Lung (tissue), 12 donors: Measurements from ENCODE around the gene PIK3R3. TPM values are rescaled to one million over a fixed set of nuclear protein-coding genes. Genes with fewer than 3 reads are reported as not detected.

Source experiments
- ATAC-seq: fragments of 200-7000 bp; cut with Tn5 transposase; one replicate; pipeline ENCODE4 v1.9.1; 2020; ENCODE audit warnings: moderate number of reproducible peaks; ENCODE audit not compliant: insufficient read depth, low FRiP score
- DNase-seq, 3 donors: peaks; one replicate each; pipeline ENCODE4 v3.0.0-alpha.2; 2013 to 2017
- H3K27ac ChIP-seq, 2 donors: one replicate each; pipeline ENCODE4 v1.5.1; 2013; ENCODE audit warnings: mild to moderate bottlenecking in 2 of 2, moderate library complexity in 2 of 2, control low read depth in 1 of 2, inconsistent platforms in 1 of 2, low read depth in 1 of 2, low read length in 1 of 2
- H3K27me3 ChIP-seq, 3 donors: one replicate each; pipeline ENCODE4 v1.5.1; 2013; ENCODE audit warnings: low read length in 2 of 3; ENCODE audit not compliant: control insufficient read depth in 3 of 3, insufficient read depth in 3 of 3
- H3K36me3 ChIP-seq, 4 donors: one replicate each; pipeline ENCODE4 v1.5.1; 2013; ENCODE audit warnings: low read length in 4 of 4, mild to moderate bottlenecking in 1 of 4, moderate library complexity in 1 of 4; ENCODE audit not compliant: control insufficient read depth in 4 of 4, insufficient read depth in 4 of 4
- H3K4me1 ChIP-seq, 5 donors: one replicate each; pipeline ENCODE4 v1.5.1; 2013; ENCODE audit warnings: low read length in 5 of 5, mild to moderate bottlenecking in 2 of 5, moderate library complexity in 1 of 5; ENCODE audit not compliant: control insufficient read depth in 5 of 5, insufficient read depth in 5 of 5
- H3K4me3 ChIP-seq: one replicate; pipeline ENCODE4 v1.5.1; 2013; ENCODE audit warnings: mild to moderate bottlenecking, control low read depth, moderate library complexity
- H3K9ac ChIP-seq, 2 donors: one replicate each; pipeline ENCODE4 v1.5.1; 2013; ENCODE audit warnings: low read length in 2 of 2, control low read depth in 1 of 2; ENCODE audit not compliant: insufficient read depth in 1 of 2
- H3K9me3 ChIP-seq, 4 donors: one replicate each; pipeline ENCODE4 v1.5.1; 2013; ENCODE audit warnings: low read length in 3 of 4, mild to moderate bottlenecking in 1 of 4, moderate library complexity in 1 of 4; ENCODE audit not compliant: control insufficient read depth in 4 of 4, insufficient read depth in 3 of 4
- WGBS, 2 donors: extraction: QIAGEN DNeasy Blood & Tissue Kit; methylation state at CpG; one replicate each; pipeline ENCODE4 v1.1.7; 2013; 5-methylcytosine and 5-hydroxymethylcytosine counted together
- polyA plus RNA-seq, 2 donors: library from polyadenylated mRNA; stranded (reverse); fragments of 200-250 nt; gene quantifications; one replicate each; pipeline ENCODE4 v1.2.1, GENCODE V29; 2013
- total RNA-seq, 2 donors: library from RNA; depleted of rRNA in 1 of 2; stranded (reverse); fragments of >200 nt in 1 of 2; gene quantifications; one replicate each; pipeline ENCODE4 v1.2.1, GENCODE V29; 2014 to 2021
- TF ChIP-seq, protein P1 (sequence below): IDR thresholded peaks from 2 replicates; pipeline ENCODE4 v1.5.1; 2012; ENCODE audit warnings: mild to moderate bottlenecking; ENCODE audit errors: control extremely low read depth, extremely low read depth
- donor health status: control.
- donor health status: control.
- donor health status: Bipolar disorder and iron deficiency.
- donor health status: healthy.
- donor health status: DM: yes; HTN: yes; CAD: no.

The PIK3R3 gene
- total and polyA plus RNA-seq, 4 donors: 9.1 to 36.7 (median 17.1) TPM

DNA sequence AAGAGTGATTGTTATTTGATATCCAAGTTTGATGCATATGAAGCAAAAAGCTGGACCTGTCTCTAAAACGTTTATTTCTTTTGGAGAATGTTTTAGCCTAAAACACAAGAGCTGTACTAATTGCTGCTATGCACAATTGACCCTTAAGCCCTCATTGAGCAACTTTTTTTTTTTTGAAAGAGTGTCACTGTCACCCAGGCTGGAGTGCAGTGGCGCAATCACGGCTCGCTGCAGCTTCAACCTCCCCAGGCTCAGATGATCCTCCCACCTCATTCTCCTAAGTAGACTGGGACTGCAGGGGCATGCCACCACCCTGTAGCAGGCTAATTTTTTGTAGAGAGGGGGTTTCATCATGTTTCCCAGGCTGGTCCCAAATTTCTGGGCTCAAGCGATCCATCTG is 129.1 kb downstream of the PIK3R3 start:
- H3K27ac ChIP-seq: no peak overlapping the region
- no peak overlapping the region for H3K4me3 ChIP-seq
- H3K4me1 ChIP-seq: peaks cover 0 to 7% (median 4%) of the 10 kb centered on the region in 5 donors
- TF ChIP-seq, protein P1, sequence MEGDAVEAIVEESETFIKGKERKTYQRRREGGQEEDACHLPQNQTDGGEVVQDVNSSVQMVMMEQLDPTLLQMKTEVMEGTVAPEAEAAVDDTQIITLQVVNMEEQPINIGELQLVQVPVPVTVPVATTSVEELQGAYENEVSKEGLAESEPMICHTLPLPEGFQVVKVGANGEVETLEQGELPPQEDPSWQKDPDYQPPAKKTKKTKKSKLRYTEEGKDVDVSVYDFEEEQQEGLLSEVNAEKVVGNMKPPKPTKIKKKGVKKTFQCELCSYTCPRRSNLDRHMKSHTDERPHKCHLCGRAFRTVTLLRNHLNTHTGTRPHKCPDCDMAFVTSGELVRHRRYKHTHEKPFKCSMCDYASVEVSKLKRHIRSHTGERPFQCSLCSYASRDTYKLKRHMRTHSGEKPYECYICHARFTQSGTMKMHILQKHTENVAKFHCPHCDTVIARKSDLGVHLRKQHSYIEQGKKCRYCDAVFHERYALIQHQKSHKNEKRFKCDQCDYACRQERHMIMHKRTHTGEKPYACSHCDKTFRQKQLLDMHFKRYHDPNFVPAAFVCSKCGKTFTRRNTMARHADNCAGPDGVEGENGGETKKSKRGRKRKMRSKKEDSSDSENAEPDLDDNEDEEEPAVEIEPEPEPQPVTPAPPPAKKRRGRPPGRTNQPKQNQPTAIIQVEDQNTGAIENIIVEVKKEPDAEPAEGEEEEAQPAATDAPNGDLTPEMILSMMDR: no peak
- DNase-seq (no peak), ATAC-seq (no peak)
- H3K9me3 ChIP-seq: no peaks in the 10 kb centered on the region
- no peaks in the 10 kb centered on the region for H3K27me3 ChIP-seq
- H3K9ac ChIP-seq: no peak overlapping the region
- peaks cover 4 to 30% (median 9%) of the 10 kb centered on the region in 4 donors for H3K36me3 ChIP-seq
- 41 to 61% methylated on average over 5 of the region's 5 CpGs for WGBS, 2 donors

DNA sequence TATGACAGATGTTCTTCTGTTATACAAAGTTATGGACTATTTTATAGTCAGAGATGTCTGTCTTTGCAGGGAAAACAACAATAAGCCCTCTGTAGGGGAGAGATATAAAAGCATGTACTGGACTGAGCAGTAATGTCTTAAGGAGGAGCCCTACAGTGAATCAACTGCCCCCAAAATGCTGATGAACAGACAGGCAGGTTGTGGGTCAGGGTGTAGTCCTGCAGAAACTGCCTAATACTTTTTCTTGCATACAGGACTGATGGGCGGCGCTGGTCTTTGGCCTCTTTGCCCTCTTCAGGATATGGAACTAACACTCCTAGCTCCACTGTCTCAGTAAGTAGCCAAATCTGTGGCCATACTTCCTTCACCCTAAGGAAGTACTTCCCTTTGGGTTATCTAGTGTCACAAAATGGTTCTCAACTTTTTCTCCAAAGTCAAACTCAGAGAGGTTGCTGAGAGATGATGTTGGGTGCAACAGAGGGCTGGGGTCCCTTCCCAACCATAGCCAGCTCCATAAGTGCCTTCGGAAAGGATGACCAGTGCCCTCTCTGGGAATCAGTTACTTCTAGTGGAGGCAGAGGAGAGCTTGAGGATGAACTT is 129.8 kb downstream of the PIK3R3 start:
- no peak overlapping the region for H3K4me3 ChIP-seq
- H3K4me1 ChIP-seq: peaks cover 0 to 8% (median 4%) of the 10 kb centered on the region in 5 donors
- H3K9me3 ChIP-seq: no peaks in the 10 kb centered on the region
- no peak overlapping the region for H3K27ac ChIP-seq
- 96 to 98% methylated on average over 3 of the region's 3 CpGs for WGBS, 2 donors
- no peak overlapping the region for H3K9ac ChIP-seq
- ATAC-seq: no peak
- TF ChIP-seq, protein P1: no peak
- no peaks in the 10 kb centered on the region for H3K27me3 ChIP-seq
- DNase-seq: no peak
- H3K36me3 ChIP-seq: peaks cover 3 to 24% (median 7%) of the 10 kb centered on the region in 4 donors

DNA sequence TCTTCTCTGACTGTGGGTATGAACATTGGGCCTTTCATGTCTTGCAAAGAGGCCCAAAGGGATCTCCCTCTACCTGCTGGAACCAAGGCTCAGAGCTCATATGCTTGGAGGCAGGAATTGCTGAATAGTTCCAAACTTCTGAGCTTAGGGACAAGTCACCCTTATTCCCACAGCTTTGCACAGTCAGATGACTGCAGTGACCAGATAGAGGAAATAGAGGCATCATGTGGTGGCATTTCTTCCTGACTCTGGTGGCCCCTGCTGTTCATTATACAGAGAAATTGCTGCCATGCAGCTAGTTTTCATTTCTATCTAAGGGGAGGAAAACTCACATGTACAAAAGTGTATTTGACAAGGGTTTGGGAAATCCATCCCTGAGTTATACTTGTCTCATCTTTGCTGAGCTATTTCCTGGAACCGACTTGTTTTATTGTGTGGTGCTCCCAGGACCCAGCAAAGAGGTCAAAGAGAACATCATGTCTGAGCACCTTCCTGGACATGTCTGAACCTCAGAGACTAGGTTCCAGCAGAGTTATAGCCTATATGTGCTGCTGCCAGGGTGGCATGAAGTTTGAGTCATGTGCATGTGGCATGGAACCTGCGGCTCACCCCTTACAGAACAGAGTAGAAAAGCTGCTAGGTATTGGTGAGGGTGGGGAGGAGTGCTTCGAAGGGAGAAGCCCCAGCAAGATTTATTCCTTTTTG is 131.2 kb downstream of the PIK3R3 start:
- Histone ChIP-seq H3K4me1 (peaks cover 0 to 14% (median 4%) of the 10 kb centered on the region in 5 donors), H3K36me3 (peaks cover 0 to 17% (median 3%) of the 10 kb centered on the region in 4 donors), H3K27me3 (no peaks in the 10 kb centered on the region), H3K9ac (no peak overlapping the region), H3K4me3 (no peak overlapping the region), H3K9me3 (no peaks in the 10 kb centered on the region), H3K27ac (no peak overlapping the region)
- TF ChIP-seq, protein P1: no peak
- WGBS, 2 donors: 90 to 96% methylated on average over 3 of the region's 3 CpGs
- DNase-seq: no peak
- ATAC-seq: no peak
